ENCODE data around the gene OR5B21.

OR5B21 gene

GRCh38 chr11:58490827-58491226 is 17.1 kb downstream of the OR5B21 start:
- DNase-seq, result no peak

DNA sequence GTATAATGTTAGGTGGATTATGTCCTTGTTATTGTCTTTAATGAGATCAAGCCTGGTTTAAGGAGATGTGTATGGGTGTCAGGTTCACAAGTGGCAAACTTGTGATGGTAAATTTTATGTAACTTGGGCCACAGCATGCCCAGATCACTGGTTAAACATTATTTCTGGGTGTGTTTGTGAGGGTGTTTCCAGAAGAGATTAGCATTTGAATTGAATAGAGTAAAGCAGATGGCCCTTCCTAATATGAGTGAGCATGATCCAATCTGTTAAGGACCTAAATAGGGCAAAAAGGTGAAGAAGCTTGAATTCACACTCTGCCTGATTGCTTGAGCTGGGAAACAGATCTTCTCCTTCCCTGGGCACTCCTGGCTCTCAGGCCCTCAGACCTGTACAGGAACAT is 20.7 kb downstream of the OR5B21 start:
- no peak for DNase-seq

DNA sequence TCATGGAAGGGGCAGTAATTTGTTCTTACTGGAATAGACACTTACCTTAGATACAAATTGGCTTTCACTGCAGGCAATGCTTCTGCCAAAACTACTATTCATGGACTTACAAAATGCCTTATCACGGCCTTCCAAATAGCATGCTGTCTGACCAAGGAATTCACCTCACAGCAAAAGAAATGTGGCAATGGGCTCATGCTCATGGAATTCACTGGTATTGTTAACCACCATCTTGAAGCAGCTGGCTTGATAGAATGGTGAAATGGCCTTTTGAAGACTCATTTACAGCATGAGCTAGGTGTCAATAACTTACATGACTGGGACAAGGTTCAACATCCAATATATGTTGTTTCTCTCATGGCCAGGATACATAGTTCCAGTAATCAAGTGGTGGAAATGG is 21.9 kb downstream of the OR5B21 start:
- no peak for DNase-seq

DNA sequence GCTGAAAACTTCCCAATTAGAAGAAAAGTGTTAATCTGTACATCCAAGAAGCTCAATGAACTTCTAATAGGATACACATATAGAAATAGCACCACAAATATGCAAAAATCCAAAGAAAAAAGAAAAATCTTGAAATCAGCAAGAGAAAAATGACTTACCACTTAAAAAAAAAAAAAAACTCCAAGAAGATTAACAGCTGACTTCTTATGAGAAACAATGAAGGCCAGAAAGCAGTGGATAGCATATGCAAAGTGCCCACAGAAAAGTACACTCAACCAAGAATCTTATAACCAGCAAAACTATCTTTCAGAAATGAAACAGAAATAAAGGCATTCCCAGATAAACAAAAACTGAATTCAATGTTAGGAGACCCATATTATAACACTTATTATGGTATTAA is 36.0 kb downstream of the OR5B21 start:
- DNase-seq, result no peak

DNA sequence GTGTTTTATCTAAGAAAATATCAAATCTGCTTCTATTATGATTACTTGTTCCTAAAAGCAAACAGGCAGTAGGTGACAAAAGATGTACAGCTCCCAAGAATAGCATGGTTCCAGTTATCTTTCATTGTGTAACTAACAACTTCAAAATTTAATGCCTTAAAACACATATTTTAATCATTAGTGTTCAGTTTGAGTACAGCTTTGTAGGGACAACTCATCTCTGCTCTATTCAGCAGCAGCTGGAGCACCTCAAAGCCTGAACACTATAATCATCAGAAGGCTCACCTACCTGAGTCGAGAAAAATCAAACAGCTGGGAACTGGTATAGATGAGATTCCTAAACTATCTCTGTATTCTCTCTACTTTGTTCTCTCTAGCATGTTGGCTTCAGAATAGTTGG is 41.6 kb downstream of the OR5B21 start:
- no peak for DNase-seq

GRCh38 chr11:58465690-58466089 is 42.2 kb downstream of the OR5B21 start:
- DNase-seq, result no peak
